ENCODE data around the gene TBC1D22A.
"Not testable (repeated sequence)": the region's sequence is repeated elsewhere in the genome, so short reads cannot be mapped to it uniquely, and the experiment has no call there.

Gene TBC1D22A

DNA sequence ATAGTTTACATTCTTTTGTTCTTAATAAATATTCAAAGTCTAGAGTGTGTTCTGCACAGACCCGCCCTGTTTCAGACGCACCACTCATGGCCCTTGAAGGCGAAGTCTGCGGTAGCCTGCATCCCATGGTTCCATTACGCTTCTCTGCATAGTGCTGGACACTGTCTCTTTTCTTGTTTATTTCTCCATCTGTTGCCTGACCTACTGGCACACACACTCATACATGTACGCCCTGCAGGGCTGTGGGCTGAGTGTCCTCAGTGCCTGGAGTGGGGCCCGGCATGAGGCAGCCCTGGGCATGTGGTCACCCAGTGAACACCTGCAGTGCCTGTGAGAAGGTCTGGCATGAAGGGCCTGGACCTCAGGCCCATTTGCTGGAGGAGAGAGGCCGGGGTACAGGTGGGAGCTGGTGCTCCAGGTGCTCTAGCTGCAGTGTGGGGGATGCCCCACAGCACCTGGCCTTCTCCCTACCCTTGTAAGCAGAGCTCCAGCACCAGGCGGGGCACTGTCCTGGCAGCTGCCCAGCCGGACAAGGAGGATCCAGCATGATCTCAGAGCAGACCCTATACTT lies 404.1 kb downstream of the TBC1D22A start:
- TF ChIP-seq CTCF (IDR thresholded peaks at IDR 0.05; ENCODE audit: control insufficient read depth, extremely low read depth, insufficient read depth), result no peak
- DNase-seq (ENCODE audit: low read depth), result no peak
- H3K4me3 ChIP-seq (ENCODE audit: low read depth, low read length), result no peak overlapping the region

DNA sequence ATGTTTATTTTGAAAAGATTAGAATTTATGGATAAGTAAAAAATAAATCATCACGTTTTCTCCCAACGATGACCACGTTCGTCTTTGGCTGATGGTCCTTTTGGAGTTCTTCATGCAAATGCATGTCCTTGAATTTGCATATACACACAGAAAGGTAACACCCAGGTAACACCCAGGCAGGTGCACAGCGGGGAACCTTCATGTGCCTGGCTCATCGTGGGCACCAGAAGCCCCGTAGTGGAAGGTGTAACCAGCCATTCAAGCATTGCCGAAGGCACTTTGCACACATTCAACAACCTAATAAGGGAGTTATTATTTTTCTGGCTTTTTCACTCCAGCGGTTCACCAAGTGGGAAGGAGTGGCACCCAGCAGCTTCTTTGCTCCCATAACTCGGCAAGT lies 404.6 kb downstream of the TBC1D22A start:
- H3K4me3 ChIP-seq (ENCODE audit: low read depth, low read length), result no peak overlapping the region
- TF ChIP-seq CTCF (IDR thresholded peaks at IDR 0.05; ENCODE audit: control insufficient read depth, extremely low read depth, insufficient read depth), result no peak
- no peak for DNase-seq (ENCODE audit: low read depth)

DNA sequence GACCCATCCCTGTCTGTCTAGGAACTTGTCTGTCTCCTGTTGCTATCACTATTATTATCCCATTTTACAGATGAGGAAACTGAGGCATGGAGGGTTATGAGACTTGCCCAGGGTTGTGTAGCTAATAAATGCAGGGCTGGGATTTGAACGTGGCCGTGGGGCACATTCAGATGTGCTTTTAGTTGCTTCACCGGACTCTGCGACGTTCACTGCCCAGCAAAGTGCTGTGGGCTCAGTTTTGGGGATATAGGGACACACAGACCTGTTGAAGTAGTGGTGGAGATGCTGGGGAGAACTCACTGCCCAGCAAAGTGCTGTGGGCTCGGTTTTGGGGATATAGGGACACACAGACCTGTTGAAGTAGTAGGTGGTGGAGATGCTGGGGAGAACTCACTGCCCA lies 405.5 kb downstream of the TBC1D22A start:
- DNase-seq (ENCODE audit: low read depth), result not testable (repeated sequence)

DNA sequence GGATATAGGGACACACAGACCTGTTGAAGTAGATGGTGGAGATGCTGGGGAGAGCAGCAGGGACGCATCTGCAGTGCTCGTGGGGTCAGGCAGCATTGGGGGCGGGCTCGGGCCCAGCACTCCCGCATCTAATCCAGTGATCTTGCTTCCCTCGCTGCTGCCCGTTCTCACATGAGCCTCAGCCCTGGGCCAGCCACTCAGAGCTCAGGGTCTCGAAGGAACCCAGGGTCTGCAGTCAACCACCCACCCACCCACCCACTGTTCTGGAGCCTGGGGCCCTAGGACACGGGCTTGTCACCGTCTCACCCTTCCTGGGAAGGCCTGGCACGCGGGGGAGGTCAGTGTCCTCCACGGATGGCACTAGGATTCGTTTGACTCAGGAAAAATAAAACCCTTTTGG lies 406.0 kb downstream of the TBC1D22A start:
- TF ChIP-seq CTCF (IDR thresholded peaks at IDR 0.05; ENCODE audit: control insufficient read depth, extremely low read depth, insufficient read depth), result no peak
- no peak for DNase-seq (ENCODE audit: low read depth)
- no peak overlapping the region for H3K4me3 ChIP-seq (ENCODE audit: low read depth, low read length)

More for the DNA sequence above, 405.5 kb downstream of the TBC1D22A start:
- not testable (repeated sequence) for H3K4me3 ChIP-seq (ENCODE audit: low read depth, low read length)

GRCh38 chr22:47168900-47169800 lies 406.7 kb downstream of the TBC1D22A start:
- no peak for DNase-seq (ENCODE audit: low read depth)
- TF ChIP-seq CTCF (IDR thresholded peaks at IDR 0.05; ENCODE audit: control insufficient read depth, extremely low read depth, insufficient read depth), result peak; percentile 44
- H3K4me3 ChIP-seq (ENCODE audit: low read depth, low read length), result no peak overlapping the region

GRCh38 chr22:47169801-47170140 lies 407.3 kb downstream of the TBC1D22A start:
- no peak overlapping the region for H3K4me3 ChIP-seq (ENCODE audit: low read depth, low read length)
- TF ChIP-seq CTCF (IDR thresholded peaks at IDR 0.05; ENCODE audit: control insufficient read depth, extremely low read depth, insufficient read depth), result no peak
- DNase-seq (ENCODE audit: low read depth), result no peak

DNA sequence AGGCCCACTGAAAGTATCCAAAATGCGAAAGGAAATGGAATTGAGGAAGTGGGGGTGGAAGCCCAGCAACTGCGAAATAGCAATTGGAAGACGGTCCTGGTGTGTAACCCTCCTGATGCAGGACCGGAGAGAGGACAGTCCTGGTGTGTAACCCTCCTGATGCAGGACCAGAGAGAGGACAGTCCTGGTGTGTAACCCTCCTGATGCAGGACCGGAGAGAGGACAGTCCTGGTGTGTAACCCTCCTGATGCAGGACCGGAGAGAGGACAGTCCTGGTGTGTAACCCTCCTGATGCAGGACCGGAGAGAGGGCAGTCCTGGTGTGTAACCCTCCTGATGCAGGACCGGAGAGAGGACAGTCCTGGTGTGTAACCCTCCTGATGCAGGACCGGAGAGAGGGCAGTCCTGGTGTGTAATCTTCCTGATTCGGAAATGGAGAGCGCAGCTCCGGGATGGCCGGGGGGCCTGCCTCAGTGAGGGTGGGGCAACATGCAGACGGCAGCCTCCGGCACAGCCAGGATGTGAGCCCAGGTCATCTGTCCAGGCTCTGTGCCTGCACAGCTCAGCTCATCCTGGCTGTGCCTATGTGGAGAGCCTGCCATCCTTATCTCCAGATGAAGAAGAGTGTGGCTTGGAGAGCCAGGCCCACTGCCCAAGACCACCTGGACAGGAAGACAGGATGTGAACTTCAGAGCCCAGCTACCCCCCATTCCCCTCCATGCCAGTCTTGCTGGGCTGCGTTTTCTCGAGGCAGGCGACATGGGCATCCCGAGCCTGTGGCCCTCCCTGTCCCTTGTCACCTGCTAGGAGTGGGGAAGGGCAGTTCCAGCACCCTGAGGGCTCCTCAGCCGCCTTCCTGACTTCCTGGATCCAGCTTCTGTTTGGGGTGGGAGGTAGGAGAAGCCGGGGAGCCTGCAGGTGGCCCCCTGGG lies 408.3 kb downstream of the TBC1D22A start:
- DNase-seq (ENCODE audit: low read depth); H3K4me3 ChIP-seq (ENCODE audit: low read depth, low read length): not testable (repeated sequence)
